Myocyte (in vitro differentiated cells): ENCODE data around the gene SPATA2. TPM values are rescaled to one million over a fixed set of nuclear protein-coding genes. Genes with fewer than 3 reads are reported as not detected.
"Not testable (repeated sequence)": the region's sequence is repeated elsewhere in the genome, so short reads cannot be mapped to it uniquely, and the experiment has no call there.

Experiments
- DNase-seq: peaks from one replicate; pipeline ENCODE4 v3.0.0-alpha.2; 2012; ENCODE audit warnings: low read depth
- total RNA-seq: library from RNA; depleted of rRNA; stranded (reverse); fragments of >200 nt; gene quantifications from 2 replicates; pipeline ENCODE4 v1.2.3, GENCODE V29; 2014

SPATA2 gene
- total RNA-seq, 1 donor from 2014 or later = 4.1 TPM

DNA sequence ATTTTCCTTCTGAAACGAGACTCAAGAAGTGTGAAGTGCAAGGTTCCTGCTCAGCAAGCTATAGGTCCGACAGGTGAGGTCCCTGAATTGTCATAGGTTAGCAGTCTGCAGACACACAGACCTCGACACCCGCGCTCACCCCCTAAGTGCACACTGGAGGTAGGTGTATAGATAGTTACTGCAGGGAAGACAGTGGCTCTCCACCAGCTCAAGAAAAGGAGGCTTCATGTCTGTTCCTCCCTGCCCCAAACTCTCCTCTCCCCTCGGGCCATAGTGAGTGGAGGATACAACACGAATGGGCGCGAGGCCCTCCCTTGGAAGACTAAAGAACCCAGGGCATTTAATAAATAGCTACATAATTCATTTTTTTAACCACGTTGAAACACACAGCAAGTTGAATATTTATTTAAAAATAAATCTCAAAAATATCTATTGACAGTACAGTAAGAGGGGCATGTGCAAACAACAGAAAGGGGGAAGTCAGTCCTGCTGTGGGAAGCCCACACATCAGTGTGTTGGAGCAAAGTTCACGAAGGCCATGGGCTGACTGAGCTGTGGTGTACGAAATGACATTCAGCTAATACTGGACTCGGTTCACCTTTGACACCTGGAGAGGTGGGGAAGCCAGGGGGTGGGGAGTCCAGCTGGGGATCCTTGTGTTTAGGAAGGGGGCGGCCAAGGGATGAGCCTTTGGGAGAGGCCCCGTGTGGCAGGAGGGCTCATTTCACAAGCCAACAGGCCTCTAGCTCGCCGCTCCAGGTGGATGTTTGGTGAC is 10.7 kb downstream of the SPATA2 start:
- no peak for DNase-seq

DNA sequence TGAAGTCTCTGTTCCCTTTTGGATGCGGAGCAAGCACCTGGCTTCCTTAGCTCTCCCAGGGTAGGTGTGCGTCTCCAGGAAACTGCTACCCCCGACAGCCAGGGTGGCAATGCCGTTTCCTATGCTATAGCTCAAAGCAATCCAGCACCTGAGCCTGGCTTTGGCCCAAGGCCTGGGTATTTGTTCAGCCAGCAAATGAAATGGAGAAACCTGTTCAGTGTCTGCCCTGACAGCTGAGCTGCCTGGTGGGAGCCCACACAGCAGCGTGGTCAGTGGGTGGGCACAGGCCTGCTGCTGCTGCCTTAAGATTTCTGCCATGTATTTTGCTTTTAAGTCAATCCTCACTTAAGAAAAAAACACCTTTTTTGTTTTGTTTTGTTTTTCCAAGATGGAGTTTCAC is 13.7 kb downstream of the SPATA2 start:
- peak; percentile 35 for DNase-seq

DNA sequence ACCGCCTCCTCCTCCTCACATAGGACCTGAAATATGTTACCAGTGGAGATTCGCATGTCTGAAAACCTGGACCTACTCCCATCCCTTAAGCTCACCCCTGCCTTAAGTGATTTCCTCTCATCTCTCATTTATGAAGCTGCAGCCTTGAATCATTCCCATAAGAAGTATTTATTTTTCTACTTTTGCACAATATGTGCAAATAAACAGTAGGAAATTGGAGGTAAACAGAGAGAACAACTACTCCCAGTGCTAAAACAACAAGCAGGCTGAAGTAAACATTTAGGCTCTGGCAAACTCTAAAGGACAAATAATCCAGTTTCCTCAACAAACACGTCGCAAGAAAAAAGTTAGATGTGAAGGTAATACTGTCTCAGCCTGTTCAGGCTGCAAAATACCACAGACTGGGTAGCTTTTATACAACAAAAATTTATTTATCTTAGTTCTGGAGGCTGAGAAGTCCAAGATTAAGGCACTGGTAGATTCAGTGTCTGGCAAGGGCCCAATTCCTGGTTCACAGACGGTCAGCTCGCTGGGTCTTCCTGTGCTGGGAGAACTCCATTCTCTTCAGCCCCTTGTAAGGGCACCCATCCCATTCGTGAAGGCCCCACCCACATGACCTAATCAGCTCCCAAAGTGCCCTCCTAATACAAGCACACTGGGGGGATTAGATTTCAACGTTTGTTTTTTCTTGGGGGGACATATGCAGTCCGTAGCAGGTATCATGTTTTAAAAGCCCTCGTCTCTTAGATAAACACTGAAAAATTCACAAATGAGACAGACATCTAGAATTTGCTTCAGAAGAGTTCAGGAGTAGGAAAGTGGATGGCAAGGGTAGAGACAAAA is 15.6 kb downstream of the SPATA2 start:
- DNase-seq = no peak

DNA sequence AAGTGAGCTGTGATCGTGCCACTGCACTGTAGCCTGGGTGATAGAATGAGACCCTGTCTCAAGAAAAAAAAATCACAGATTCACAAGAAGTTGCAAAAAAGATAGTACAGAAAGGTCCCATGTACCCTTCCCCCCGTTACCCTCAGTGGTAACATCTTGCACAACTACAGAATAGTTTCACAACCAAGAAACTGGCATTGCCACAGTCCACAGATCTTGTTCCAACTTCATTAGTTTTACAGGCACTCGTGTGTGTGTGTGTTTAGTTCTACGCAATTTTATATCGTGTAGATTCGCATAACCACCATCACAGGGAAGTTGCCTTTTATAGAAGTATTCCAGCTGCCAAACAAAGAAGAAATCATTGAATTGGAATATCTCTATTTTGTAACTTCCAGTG is 19.1 kb downstream of the SPATA2 start:
- DNase-seq = no peak

DNA sequence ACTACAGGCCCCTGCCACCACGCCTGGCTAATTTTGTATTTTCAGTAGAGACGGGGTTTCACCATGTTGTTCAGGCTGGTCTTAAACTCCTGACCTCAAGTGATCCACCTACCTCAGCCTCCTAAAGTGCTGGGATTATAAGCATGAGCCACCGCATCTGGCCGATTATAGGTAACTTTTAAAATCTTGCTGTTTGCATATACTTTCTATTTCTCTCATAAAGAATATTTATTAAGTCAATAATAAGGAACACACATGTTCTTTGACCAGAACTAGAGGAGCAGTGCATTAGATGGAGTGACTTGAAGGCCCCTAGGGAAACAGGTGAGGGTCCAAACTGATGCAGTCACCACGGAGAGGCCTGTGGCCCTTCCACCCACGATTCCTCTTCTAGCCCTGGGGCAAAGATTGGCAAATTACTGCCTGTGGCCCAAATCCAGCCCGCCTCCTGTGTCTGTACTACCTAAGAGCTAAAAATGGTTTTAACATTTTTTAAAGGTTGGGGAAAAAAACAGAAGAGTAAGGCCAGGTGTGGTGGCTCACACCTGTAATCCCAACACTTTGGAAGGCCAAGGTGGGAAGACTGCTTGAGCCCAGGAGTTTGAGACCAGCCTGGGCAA is 19.7 kb downstream of the SPATA2 start:
- DNase-seq = not testable (repeated sequence)

DNA sequence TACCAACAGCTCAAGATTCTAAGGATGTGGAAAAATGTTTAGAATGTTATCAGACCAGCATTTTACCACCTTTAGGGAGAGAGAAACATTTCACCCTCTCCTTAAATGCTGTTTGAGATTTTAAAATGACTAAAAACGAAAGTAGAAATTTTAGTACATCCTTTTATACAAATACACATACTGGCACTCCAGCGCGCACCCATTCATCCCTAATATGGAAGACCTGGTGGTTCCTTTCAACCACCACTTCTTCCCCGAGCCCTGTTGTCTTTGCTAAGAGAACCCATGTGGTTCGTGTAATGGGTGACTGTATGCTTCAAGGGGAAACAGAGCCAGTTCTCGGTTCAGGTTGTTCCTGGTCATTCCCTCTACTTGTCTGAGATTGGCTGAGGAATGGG is 21.3 kb downstream of the SPATA2 start:
- no peak for DNase-seq

DNA sequence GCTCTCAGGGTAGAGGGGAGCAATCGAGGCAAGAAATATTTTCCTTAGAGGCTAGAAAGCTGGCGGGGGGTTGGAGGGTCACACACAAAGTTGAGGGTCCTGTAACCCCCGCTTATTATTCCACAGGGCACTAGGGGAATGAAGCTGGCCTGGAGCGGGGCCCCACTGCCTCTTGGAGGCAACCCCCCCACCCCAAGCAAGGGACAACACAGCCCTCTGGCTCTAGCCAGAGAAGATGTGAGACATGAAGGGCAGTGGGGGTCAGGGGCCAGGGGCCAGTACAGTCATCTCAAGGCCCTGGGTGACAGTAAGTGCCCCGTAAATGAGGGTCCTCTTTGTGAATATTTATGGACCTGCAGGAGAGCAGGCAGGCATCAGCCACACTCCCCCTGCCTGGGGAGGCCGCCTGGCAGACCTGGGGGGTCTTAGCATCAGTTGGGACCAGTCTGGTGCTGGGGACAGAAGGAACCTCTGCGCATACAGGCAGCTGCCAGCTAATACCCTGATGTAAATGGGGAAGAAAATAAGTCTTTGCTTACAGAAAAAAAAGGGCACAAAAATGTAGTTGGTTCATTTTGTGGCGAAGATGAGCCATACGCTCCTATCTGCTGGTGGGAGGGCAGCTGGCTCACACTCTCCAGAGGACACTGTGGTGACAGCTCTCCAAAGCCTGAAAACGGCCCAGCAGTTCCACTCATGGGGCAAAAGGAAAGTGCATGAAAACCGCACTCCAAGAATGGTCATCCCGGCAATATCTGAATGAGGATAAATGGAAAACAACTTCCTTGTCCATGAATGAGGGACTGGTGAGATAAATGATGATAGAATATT is 21.9 kb downstream of the SPATA2 start:
- peak; percentile 54 for DNase-seq

DNA sequence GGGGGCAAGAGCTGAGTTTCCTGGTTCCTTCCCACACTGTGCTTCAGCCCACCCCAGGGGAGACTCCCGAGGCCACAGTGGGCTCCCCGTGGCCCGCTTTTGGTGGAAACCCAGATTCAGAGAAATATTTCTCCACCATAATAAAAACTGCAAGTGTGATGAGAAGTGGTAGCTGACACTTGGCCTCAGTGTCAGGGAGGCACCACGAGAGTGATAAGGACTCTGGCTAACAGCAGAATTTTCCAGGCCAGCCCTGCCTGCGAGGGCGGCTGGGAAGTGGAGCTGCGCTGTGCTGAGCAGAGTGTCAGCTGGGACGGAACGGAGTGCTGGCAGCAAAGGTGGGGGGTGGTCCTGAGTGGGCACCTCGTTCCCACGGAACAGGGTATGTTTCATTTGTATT is 22.5 kb downstream of the SPATA2 start:
- no peak for DNase-seq

DNA sequence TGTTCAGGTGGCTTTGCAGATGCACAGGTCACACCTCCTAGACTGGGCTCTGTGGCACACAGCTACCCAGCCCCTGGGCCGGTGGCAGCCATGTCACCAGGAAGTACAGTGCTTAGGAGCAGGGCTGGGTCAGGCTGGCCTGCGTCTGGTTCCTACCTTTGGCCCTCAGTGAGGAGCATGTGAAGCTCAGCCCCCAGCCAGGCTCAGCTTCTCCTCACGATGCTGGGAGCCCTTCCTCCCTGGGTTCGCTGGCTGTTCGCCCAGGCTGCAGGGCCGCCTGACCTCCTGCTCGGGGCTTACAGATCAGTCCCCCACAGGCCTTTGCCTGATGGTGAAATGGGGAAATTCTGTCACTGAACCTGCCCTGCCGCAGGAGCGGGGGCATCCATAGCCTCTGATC is 23.1 kb downstream of the SPATA2 start:
- no peak for DNase-seq

DNA sequence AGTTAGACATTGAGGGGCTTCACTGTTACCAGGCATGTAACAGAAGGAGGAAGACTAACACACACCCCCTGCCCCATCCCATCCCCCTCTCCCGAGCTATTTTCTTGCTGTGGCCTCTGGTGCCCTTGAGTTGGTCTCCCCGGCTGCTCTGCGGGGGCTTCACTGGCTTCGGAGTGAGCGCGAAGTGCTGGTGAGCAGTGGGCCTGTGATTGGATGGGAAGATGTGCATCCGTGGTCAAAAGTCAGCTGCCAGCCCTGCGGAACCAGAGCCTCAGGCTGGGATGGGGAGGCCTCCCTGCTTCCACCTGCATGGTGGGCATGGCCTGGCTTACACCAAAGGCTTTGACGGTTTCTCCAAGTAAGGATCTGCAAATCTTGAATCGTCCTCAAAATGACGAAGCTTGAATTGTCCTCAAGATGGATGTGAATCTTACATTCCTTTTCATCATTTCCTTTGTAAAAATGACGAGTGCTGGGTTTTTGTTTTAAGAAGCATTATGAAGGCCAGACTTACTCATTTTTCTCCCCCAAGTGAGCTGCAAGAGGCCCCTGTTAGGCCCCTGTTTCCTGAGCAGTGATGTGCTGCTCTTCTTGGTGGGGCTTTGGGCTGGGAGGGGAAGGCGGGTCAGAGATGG is 23.7 kb downstream of the SPATA2 start:
- no peak for DNase-seq

DNA sequence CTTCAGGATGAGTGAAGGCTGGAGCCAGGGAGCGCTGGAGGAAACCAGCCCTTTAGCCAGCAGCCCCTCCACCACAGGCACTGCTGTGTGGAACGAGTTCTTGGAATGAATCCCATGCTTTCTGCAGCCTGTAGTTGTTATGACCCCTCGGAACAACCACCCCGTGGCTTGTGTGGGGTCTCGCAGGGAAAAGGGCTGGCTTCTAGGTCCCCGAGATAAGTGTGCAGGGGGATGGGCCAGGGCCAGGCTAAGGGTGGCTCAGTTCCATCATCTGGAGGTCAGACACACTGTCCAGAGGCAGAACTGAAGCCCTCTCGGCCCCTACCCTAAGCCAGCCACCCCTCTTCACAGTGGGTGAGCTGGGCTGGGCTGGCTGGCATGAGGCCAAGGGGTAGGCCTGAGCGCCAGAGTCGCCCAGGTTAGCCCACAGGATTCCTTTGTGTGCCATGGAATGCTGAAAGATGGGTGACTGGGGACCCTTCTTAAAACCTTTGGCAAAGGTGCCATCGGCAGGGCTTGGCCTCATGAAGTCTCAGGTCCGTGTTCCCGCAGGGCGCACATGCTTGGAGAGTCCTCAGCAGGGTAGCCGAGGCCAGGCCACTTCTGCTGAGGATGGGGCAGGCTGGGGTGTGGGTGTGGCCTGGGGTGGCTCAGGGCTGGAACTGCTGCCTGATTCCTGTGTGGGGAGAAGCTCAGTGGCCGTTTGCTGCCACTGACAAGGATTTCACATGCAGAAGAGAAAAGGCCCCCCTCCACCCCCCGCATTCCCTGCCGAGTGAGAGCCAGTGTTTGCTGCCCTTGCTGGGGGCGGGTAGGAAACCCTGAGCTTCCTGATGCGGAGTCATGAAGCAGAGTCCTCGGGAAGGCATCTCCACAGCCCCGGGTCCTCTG is 24.6 kb downstream of the SPATA2 start:
- DNase-seq = no peak

DNA sequence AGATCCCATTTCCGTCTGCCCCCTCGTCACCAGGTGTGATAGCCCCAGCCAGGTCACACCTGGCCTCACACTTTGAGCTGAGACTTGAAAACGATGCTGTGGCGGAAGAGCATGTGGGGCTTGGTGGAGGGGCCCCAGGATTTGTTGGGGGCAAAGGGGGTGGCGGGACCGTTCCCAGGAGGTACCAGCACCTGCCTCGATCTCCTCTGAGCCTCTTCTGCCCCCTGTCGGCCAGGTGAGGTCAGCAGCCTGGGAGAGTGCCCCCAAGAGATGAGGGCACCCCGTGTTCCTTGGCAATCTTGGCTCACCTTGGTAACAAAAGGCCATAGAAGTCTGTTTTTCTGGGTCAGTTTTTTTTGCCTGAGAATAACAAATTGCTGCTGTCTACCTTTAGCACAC is 25.4 kb downstream of the SPATA2 start:
- no peak for DNase-seq

DNA sequence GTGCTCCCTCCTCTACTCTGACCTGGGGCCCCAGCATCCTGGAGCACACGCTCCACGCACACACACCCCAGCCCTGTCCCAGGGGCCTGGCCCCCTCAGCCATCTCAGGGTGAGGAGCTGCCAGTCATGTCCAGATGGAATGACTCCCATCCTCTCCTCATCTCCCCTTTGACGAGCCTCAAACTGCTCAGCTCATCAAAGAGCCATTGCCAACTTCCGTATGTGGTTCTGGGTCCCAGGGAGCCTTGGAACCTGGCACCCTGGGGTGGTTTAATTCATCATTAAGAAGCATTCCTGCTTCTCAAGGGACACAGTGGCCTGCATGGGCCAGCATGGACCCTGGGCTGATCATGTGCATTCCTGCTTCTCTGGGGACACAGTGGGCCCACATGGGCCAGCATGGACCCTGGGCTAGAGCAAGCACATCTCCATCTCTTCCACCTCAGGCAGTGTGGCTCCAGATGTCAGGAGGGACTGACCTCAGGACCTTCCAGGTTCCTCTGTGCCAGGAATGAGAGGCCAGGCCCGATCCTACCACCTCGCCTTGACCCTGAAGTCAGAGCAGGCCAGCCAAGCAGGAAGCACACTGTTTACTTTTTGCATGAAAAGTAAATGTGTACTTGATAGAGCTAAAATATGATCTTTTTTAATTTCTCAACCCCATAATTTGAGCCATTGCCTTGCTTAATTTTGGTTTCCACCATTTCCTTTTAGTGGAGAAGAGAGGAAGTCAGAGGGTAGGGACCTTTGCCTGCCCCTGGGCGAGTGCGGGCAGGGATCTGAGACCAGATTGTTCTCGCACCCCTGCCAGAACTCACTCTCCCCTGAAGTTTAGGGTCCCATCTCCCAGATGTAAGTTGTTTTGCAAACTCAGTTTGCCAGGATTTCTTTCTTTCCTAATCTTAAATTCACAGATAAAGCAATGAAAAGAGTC is 26.1 kb downstream of the SPATA2 start:
- no peak for DNase-seq

DNA sequence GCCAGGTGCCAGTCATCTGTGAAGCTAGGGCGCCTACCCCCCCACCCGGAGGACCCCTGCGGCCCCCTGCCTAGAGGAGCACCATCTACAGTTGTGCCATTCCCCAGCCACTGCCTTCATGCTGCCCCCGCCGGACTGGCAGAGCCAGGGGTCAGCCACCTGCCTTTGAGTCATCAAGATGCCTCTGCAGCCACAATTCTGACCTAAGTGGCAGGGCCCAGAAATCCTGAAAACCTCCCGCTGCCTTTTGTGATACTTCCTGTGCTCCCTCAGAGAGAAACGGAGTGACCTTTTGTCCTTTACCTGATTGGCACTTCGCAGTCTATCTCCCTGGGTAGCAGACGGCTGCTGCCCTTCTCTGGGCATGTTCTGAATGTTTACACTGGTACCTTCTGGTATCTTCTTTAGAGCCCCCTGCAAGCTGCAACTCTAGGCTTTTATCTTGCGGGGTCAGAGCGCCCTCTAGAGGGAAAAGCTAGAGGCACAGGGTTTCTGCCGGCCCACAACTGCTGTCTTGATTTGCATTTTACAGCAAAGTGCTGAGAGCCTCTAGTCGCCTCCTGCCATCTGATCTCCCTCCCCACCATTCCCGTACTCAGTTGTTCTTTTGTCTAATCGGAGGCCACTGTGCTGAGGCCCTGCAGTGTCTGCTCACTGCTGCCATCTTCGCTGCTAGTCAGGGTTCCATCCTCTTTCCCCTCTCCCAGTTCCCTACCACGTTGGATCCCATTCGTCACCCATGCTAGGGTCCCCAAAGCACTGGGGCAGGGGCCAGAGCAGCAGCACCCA is 26.9 kb downstream of the SPATA2 start:
- DNase-seq = peak; percentile 86

DNA sequence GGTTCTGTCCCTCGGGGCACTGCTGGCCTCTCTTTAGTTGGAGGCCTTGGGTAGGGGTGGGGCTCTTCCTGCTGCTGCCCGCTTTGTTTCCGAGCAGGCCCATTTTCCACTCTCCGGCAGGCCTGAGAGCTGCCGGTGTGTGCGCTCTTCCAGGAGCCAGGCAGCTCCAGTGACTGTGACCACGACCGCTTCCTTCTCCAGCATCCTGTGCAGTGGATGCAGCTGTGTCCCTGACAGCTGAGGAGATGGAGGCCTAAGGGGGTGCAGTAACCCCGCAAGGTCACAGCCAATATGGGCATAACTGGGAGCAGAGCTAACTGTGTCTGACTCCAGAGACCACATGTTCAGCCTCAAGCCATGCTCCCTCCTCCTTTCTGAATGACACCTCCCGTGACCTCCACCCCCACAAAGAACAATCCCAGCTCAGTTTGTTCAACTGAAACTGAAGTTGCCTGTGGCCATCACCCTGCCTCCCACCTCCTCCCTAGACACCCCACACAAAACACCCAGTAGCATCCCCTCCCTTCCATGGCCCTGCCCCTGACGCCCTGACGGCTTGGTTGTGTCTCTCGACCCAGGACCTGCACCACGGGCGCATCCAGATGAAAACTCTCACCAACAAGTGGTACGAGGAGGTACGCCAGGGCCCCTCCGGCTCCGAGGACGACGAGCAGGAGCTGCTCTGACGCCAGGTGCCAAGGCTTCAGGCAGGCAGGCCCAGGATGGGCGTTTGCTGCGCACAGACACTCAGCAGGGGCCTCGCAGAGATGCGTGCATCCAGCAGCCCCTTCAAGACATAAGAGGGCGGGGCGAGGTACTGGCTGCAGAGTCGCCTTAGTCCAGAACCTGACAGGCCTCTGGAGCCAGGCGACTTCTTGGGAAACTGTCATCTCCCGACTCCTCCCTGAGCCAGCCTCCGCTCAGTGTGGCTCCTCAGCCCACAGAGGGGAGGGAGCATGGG is 27.8 kb downstream of the SPATA2 start:
- peak; percentile 85 for DNase-seq

DNA sequence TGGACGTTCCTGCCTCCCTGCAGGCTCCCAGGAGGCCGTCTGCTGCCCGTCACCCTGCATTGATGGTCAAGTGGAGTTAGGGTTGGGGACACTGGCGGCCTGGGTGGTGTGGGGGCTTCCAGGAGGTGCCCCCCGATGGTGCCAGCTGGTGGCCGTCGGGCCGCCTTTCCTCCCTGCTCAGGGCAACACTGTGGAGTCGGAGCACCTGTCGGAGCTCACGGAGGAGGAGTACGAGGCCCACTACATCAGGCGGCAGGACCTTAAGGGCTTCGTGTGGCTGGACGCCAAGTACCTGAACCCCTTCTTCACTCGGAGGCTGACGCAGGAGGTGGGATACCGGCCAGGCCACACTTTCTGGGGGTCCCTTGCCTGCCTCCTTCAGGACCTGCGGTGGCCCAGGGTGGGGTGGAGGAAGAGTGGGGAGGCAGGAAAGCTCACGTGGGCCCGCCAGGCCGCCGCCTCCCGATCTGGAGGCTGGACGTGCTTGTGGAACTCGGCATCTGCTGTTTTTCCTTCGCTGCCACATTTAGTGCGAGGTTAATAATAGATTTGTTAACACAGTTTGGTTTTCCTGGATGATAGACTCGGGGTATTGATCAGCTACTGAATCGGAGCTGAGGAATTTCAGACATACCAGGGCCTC is 28.6 kb downstream of the SPATA2 start:
- DNase-seq = no peak
